ENCODE data around the gene FLYWCH1.

Gene FLYWCH1

GRCh38 chr16:2987833-2988232, 76.1 kb downstream of the FLYWCH1 start:
- no peak for DNase-seq (ENCODE audit: low read depth, low spot score)
- no peak overlapping the region for H3K4me3 ChIP-seq (ENCODE audit: low read depth, low read length)
- in situ Hi-C loops (cut with HindIII; ENCODE audit: low sequenced_read_pairs), result no loop called here
- TF ChIP-seq CTCF (IDR thresholded peaks at IDR 0.05; ENCODE audit: low read depth, low read length), result no peak

GRCh38 chr16:2988590-2989099, 76.9 kb downstream of the FLYWCH1 start:
- in situ Hi-C loops (cut with HindIII; ENCODE audit: low sequenced_read_pairs), result no loop called here
- no peak overlapping the region for H3K4me3 ChIP-seq (ENCODE audit: low read depth, low read length)
- no peak for DNase-seq (ENCODE audit: low read depth, low spot score)
- no peak for TF ChIP-seq CTCF (IDR thresholded peaks at IDR 0.05; ENCODE audit: low read depth, low read length)

- no peak for TF ChIP-seq CTCF (IDR thresholded peaks at IDR 0.05; ENCODE audit: low read depth, low read length)
- in situ Hi-C loops (cut with HindIII; ENCODE audit: low sequenced_read_pairs), result no loop called here
- no peak overlapping the region for H3K4me3 ChIP-seq (ENCODE audit: low read depth, low read length)
- no peak for DNase-seq (ENCODE audit: low read depth, low spot score)
Observed at GRCh38 chr16:2990891-2991290, 79.2 kb downstream of the FLYWCH1 start.

GRCh38 chr16:2991566-2992261, 80.0 kb downstream of the FLYWCH1 start:
- no peak for TF ChIP-seq CTCF (IDR thresholded peaks at IDR 0.05; ENCODE audit: low read depth, low read length)
- no peak overlapping the region for H3K4me3 ChIP-seq (ENCODE audit: low read depth, low read length)
- no peak for DNase-seq (ENCODE audit: low read depth, low spot score)
- in situ Hi-C loops (cut with HindIII; ENCODE audit: low sequenced_read_pairs), result no loop called here

- H3K4me3 ChIP-seq (ENCODE audit: low read depth, low read length), result no peak overlapping the region
- DNase-seq (ENCODE audit: low read depth, low spot score), result no peak
- TF ChIP-seq CTCF (IDR thresholded peaks at IDR 0.05; ENCODE audit: low read depth, low read length), result no peak
- in situ Hi-C loops (cut with HindIII; ENCODE audit: low sequenced_read_pairs), result no loop called here
Observed at GRCh38 chr16:2992383-2993081, 80.8 kb downstream of the FLYWCH1 start.

GRCh38 chr16:2996298-2996697, 84.6 kb downstream of the FLYWCH1 start:
- in situ Hi-C loops (cut with HindIII; ENCODE audit: low sequenced_read_pairs), result no loop called here
- DNase-seq (ENCODE audit: low read depth, low spot score), result no peak
- no peak overlapping the region for H3K4me3 ChIP-seq (ENCODE audit: low read depth, low read length)
- no peak for TF ChIP-seq CTCF (IDR thresholded peaks at IDR 0.05; ENCODE audit: low read depth, low read length)

Data from astrocyte of the spinal cord (primary cell).